Mesendoderm (in vitro differentiated cells): ENCODE results near the gene CORO6.
A peak's percentile ranks its signal among the peaks of the same experiment; 100 is the strongest.

Source experiments
- DNase-seq: peaks from one replicate; pipeline ENCODE4 v3.0.0; 2013
- H2AK5ac ChIP-seq: 2 replicates; pipeline ENCODE4 v1.6.1; 2013; ENCODE audit warnings: low read length, inconsistent platforms
- H2BK120ac ChIP-seq: 2 replicates; pipeline ENCODE4 v1.6.1; 2013; ENCODE audit warnings: low read depth, mild to moderate bottlenecking, low read length, moderate library complexity, mixed read lengths
- H2BK15ac ChIP-seq: replicated peaks from 2 replicates; pipeline ENCODE4 v1.6.1; 2013; ENCODE audit warnings: low read depth, mild to moderate bottlenecking, moderate library complexity
- H2BK5ac ChIP-seq: 2 replicates; pipeline ENCODE4 v1.6.1; 2013; ENCODE audit warnings: low read length, inconsistent platforms
- H3K18ac ChIP-seq: 2 replicates; pipeline ENCODE4 v1.6.1; 2013; ENCODE audit warnings: mild to moderate bottlenecking, low read length, mixed read lengths
- H3K23ac ChIP-seq: one replicate; pipeline ENCODE4 v1.6.1; 2013; ENCODE audit warnings: low read length
- H3K27ac ChIP-seq: 2 replicates; pipeline ENCODE4 v1.5.1; 2013; ENCODE audit warnings: low read depth, mild to moderate bottlenecking, inconsistent platforms, low read length, moderate library complexity
- H3K27me3 ChIP-seq: 2 replicates; pipeline ENCODE4 v1.6.1; 2013; ENCODE audit warnings: low read length, control low read depth, mild to moderate bottlenecking, inconsistent platforms; ENCODE audit not compliant: insufficient read depth, poor library complexity
- H3K36me3 ChIP-seq: 2 replicates; pipeline ENCODE4 v1.6.1; 2013; ENCODE audit warnings: low read length, inconsistent platforms; ENCODE audit not compliant: control insufficient read depth, insufficient read depth
- H3K4ac ChIP-seq: one replicate; pipeline ENCODE4 v1.6.1; 2013; ENCODE audit warnings: low read depth, mild to moderate bottlenecking, low read length, moderate library complexity
- H3K4me1 ChIP-seq: 2 replicates; pipeline ENCODE4 v1.6.1; 2013; ENCODE audit warnings: low read depth, low read length, inconsistent platforms; ENCODE audit not compliant: control insufficient read depth
- H3K4me2 ChIP-seq: 2 replicates; pipeline ENCODE4 v1.6.1; 2013; ENCODE audit warnings: low read length
- H3K4me3 ChIP-seq: 2 replicates; pipeline ENCODE4 v1.5.1; 2013; ENCODE audit warnings: mild to moderate bottlenecking, low read length
- H3K56ac ChIP-seq: one replicate; pipeline ENCODE4 v1.6.1; 2013; ENCODE audit warnings: low read length
- H3K79me1 ChIP-seq: 2 replicates; pipeline ENCODE4 v1.6.1; 2013; ENCODE audit warnings: low read length, inconsistent platforms
- H3K79me2 ChIP-seq: 2 replicates; pipeline ENCODE4 v1.6.1; 2013; ENCODE audit warnings: mild to moderate bottlenecking, low read length; ENCODE audit not compliant: control insufficient read depth, insufficient read depth
- H3K9ac ChIP-seq: 2 replicates; pipeline ENCODE4 v1.6.1; 2013; ENCODE audit warnings: low read length, inconsistent platforms
- H4K5ac ChIP-seq: one replicate; pipeline ENCODE4 v1.6.1; 2013; ENCODE audit warnings: low read length
- H4K8ac ChIP-seq: one replicate; pipeline ENCODE4 v1.6.1; 2013; ENCODE audit warnings: low read depth, mild to moderate bottlenecking, control low read depth, low read length, moderate library complexity
- WGBS: extraction: QIAGEN DNeasy Blood & Tissue Kit; methylation state at CpG from one replicate; pipeline ENCODE4 v1.1.7; 2013; ENCODE audit warnings: low lambda C conversion rate, missing lambda C conversion rate; ENCODE audit not compliant: insufficient coverage; ENCODE audit errors: extremely low coverage; 5-methylcytosine and 5-hydroxymethylcytosine counted together

Gene CORO6

GRCh38 chr17:29586676-29587469, 35.8 kb downstream of the CORO6 start:
- no CpG with 5 or more reads among the region's 9 CpGs for WGBS
- Histone ChIP-seq H2BK120ac (no peak overlapping the region), H3K36me3 (no peaks in the 10 kb centered on the region), H3K23ac (no peak overlapping the region), H3K79me1 (peaks cover 17% of the 10 kb centered on the region), H3K27ac (no peak overlapping the region), H3K9ac (no peak overlapping the region), H4K5ac (no peak overlapping the region), H2BK5ac (no peak overlapping the region), H3K4me3 (no peak overlapping the region), H3K4me1 (peaks cover 11% of the 10 kb centered on the region), H3K4me2 (no peak overlapping the region), H2AK5ac (no peak overlapping the region), H3K56ac (no peak overlapping the region), H4K8ac (no peak overlapping the region), H3K4ac (no peak overlapping the region), H3K79me2 (peaks cover 19% of the 10 kb centered on the region), H3K18ac (no peak overlapping the region), H3K27me3 (no peaks in the 10 kb centered on the region), H2BK15ac (no peak overlapping the region)
- DNase-seq: no peak

GRCh38 chr17:29585080-29585751, 37.5 kb downstream of the CORO6 start:
- H3K56ac ChIP-seq: peak overlapping the region; percentile 68
- H3K18ac ChIP-seq: no peak overlapping the region
- no peak overlapping the region for H2BK15ac ChIP-seq
- DNase-seq: no peak
- no peaks in the 10 kb centered on the region for H3K36me3 ChIP-seq
- no peak overlapping the region for H3K23ac ChIP-seq
- no peaks in the 10 kb centered on the region for H3K27me3 ChIP-seq
- WGBS: no CpG with 5 or more reads among the region's 8 CpGs
- H3K79me1 ChIP-seq: peaks cover 17% of the 10 kb centered on the region
- H3K4me1 ChIP-seq: peaks cover 11% of the 10 kb centered on the region
- peak overlapping the region; percentile 87 for H2AK5ac ChIP-seq
- H3K4me3 ChIP-seq: no peak overlapping the region
- no peak overlapping the region for H2BK5ac ChIP-seq
- H4K8ac ChIP-seq: no peak overlapping the region
- H3K4me2 ChIP-seq: no peak overlapping the region
- no peak overlapping the region for H2BK120ac ChIP-seq
- peaks cover 19% of the 10 kb centered on the region for H3K79me2 ChIP-seq
- no peak overlapping the region for H3K9ac ChIP-seq
- H3K4ac ChIP-seq: no peak overlapping the region
- no peak overlapping the region for H3K27ac ChIP-seq
- no peak overlapping the region for H4K5ac ChIP-seq

- Histone ChIP-seq H3K4me1 (peaks cover 10% of the 10 kb centered on the region), H3K79me2 (peaks cover 19% of the 10 kb centered on the region), H3K56ac (no peak overlapping the region), H3K79me1 (peaks cover 17% of the 10 kb centered on the region), H4K8ac (no peak overlapping the region), H4K5ac (no peak overlapping the region), H2BK5ac (no peak overlapping the region), H2BK120ac (no peak overlapping the region), H3K27me3 (no peaks in the 10 kb centered on the region), H3K4me3 (no peak overlapping the region), H3K9ac (peak overlapping the region; percentile 4), H3K18ac (no peak overlapping the region), H3K4me2 (no peak overlapping the region), H3K36me3 (no peaks in the 10 kb centered on the region), H2AK5ac (no peak overlapping the region), H3K4ac (no peak overlapping the region), H3K23ac (no peak overlapping the region), H3K27ac (no peak overlapping the region), H2BK15ac (no peak overlapping the region)
- WGBS: no CpG with 5 or more reads among the region's 12 CpGs
- no peak for DNase-seq
Observed at GRCh38 chr17:29584452-29585079, 38.1 kb downstream of the CORO6 start.

GRCh38 chr17:29583324-29584248, 39.1 kb downstream of the CORO6 start:
- Histone ChIP-seq H2BK5ac (no peak overlapping the region), H3K79me2 (peaks cover 19% of the 10 kb centered on the region), H4K8ac (no peak overlapping the region), H3K23ac (no peak overlapping the region), H3K27me3 (no peaks in the 10 kb centered on the region), H3K4me1 (peaks cover 10% of the 10 kb centered on the region), H3K4me2 (no peak overlapping the region), H3K18ac (no peak overlapping the region), H3K79me1 (peaks cover 17% of the 10 kb centered on the region), H4K5ac (no peak overlapping the region), H2AK5ac (no peak overlapping the region), H3K36me3 (no peaks in the 10 kb centered on the region), H2BK120ac (no peak overlapping the region), H3K9ac (no peak overlapping the region), H3K27ac (no peak overlapping the region), H3K4ac (no peak overlapping the region), H3K56ac (no peak overlapping the region), H3K4me3 (no peak overlapping the region), H2BK15ac (no peak overlapping the region)
- no peak for DNase-seq
- no CpG with 5 or more reads among the region's 16 CpGs for WGBS

GRCh38 chr17:29582772-29583171, 39.9 kb downstream of the CORO6 start:
- H2BK120ac ChIP-seq: no peak overlapping the region
- no peak for DNase-seq
- H2BK5ac ChIP-seq: no peak overlapping the region
- no peak overlapping the region for H3K18ac ChIP-seq
- no peaks in the 10 kb centered on the region for H3K27me3 ChIP-seq
- H3K9ac ChIP-seq: no peak overlapping the region
- no peak overlapping the region for H3K4ac ChIP-seq
- no peaks in the 10 kb centered on the region for H3K36me3 ChIP-seq
- peaks cover 10% of the 10 kb centered on the region for H3K4me1 ChIP-seq
- no peak overlapping the region for H2AK5ac ChIP-seq
- peaks cover 14% of the 10 kb centered on the region for H3K79me2 ChIP-seq
- no peak overlapping the region for H2BK15ac ChIP-seq
- no peak overlapping the region for H4K8ac ChIP-seq
- no peak overlapping the region for H3K4me2 ChIP-seq
- WGBS: no CpG with 5 or more reads among the region's 13 CpGs
- H3K27ac ChIP-seq: no peak overlapping the region
- H4K5ac ChIP-seq: no peak overlapping the region
- H3K79me1 ChIP-seq: peaks cover 17% of the 10 kb centered on the region
- no peak overlapping the region for H3K23ac ChIP-seq
- H3K56ac ChIP-seq: no peak overlapping the region
- H3K4me3 ChIP-seq: no peak overlapping the region
